ENCODE measurements around the gene CNNM2. TPM values are rescaled to one million over a fixed set of nuclear protein-coding genes. Genes with fewer than 3 reads are reported as not detected.

CNNM2 gene
- total RNA-seq, 1 experiment from 2014 or later = 23.1 TPM

- H3K9ac ChIP-seq (ENCODE audit: low read length) = no peak overlapping the region
- no peaks in the 10 kb centered on the region for H3K9me2 ChIP-seq (ENCODE audit: insufficient read depth)
- no peaks in the 10 kb centered on the region for H3K4me1 ChIP-seq (ENCODE audit: control insufficient read depth in 1 of 2, insufficient read depth in 2 of 2, low read length in 2 of 2)
- H3K4me3 ChIP-seq (replicated peaks in 1 of 2; ENCODE audit: low read depth in 1 of 2, low read length in 2 of 2) = no peak overlapping the region
- no peaks in the 10 kb centered on the region for H4K20me1 ChIP-seq (ENCODE audit: insufficient read depth)
- no peak overlapping the region for H3K27ac ChIP-seq (ENCODE audit: low read depth, low read length)
- H2AFZ ChIP-seq (ENCODE audit: low read depth, low read length, poor library complexity, severe bottlenecking) = no peak overlapping the region
- H3K9me3 ChIP-seq (ENCODE audit: control insufficient read depth in 1 of 2, insufficient read depth in 1 of 2, low read depth in 1 of 2, low read length in 2 of 2) = no peaks in the 10 kb centered on the region
- POLR2A ChIA-PET = interaction anchor here (0.7 kb wide), 1 partner anchor 248 kb away, joined by 3 read pairs; no protein-coding TSS in a partner anchor
- RAD21 ChIA-PET (ENCODE audit: low non-redundant PET in 1 of 2, low total read pairs in 2 of 2, uncharacterized antibody in 2 of 2, unreplicated experiment in 2 of 2) = no interaction called here
- no peaks in the 10 kb centered on the region for H3K36me3 ChIP-seq (ENCODE audit: control insufficient read depth in 1 of 2, insufficient read depth in 2 of 2, low read length in 2 of 2)
- intact Hi-C loops (cut with micrococcal nuclease) = no loop called here
- no peaks in the 10 kb centered on the region for H3K79me2 ChIP-seq (ENCODE audit: insufficient read depth, low read length)
- CTCF ChIA-PET = no interaction called here
- BruUV-seq (replicated peaks) = no TSS peak
- ATAC-seq = no peak
- H3K4me2 ChIP-seq (ENCODE audit: low read length) = no peak overlapping the region
- no peaks in the 10 kb centered on the region for H3K27me3 ChIP-seq (ENCODE audit: insufficient read depth, low read length)
- no peak for DNase-seq (ENCODE audit: low read depth, low spot score)
- TF ChIP-seq, protein P1, sequence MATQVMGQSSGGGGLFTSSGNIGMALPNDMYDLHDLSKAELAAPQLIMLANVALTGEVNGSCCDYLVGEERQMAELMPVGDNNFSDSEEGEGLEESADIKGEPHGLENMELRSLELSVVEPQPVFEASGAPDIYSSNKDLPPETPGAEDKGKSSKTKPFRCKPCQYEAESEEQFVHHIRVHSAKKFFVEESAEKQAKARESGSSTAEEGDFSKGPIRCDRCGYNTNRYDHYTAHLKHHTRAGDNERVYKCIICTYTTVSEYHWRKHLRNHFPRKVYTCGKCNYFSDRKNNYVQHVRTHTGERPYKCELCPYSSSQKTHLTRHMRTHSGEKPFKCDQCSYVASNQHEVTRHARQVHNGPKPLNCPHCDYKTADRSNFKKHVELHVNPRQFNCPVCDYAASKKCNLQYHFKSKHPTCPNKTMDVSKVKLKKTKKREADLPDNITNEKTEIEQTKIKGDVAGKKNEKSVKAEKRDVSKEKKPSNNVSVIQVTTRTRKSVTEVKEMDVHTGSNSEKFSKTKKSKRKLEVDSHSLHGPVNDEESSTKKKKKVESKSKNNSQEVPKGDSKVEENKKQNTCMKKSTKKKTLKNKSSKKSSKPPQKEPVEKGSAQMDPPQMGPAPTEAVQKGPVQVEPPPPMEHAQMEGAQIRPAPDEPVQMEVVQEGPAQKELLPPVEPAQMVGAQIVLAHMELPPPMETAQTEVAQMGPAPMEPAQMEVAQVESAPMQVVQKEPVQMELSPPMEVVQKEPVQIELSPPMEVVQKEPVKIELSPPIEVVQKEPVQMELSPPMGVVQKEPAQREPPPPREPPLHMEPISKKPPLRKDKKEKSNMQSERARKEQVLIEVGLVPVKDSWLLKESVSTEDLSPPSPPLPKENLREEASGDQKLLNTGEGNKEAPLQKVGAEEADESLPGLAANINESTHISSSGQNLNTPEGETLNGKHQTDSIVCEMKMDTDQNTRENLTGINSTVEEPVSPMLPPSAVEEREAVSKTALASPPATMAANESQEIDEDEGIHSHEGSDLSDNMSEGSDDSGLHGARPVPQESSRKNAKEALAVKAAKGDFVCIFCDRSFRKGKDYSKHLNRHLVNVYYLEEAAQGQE (IDR thresholded peaks at IDR 0.05; ENCODE audit: low read depth) = no peak
Measured at GRCh38 chr10:102945449-102945848, 27.4 kb downstream of the CNNM2 start.

DNA sequence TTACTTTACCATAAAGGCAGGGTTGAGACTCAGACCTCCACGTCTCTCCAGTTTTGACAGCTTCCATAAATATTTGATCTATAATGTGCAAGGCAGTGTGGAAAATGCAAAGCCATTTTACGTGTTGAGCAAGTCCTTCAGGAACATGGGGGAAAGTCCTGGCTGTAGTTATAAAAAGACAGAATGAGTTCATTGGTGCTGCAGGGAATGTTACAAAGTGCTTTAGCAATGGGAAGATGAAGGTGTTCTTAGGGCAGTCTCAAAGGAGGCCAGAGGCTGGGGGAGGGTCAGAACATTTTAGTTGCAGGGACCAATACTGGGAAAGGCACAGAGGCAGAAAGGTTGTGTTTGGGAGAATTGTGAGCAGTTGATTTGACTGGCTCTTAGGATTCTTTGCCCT is 27.9 kb downstream of the CNNM2 start:
- ChIA-PET CTCF (no interaction called here), POLR2A (interaction anchor here (0.7 kb wide), 1 partner anchor 247 kb away, joined by 3 read pairs; no protein-coding TSS in a partner anchor), RAD21 (ENCODE audit: low non-redundant PET in 1 of 2, low total read pairs in 2 of 2, uncharacterized antibody in 2 of 2, unreplicated experiment in 2 of 2) (no interaction called here)
- H3K36me3 ChIP-seq (ENCODE audit: control insufficient read depth in 1 of 2, insufficient read depth in 2 of 2, low read length in 2 of 2) = no peaks in the 10 kb centered on the region
- no peaks in the 10 kb centered on the region for H3K4me1 ChIP-seq (ENCODE audit: control insufficient read depth in 1 of 2, insufficient read depth in 2 of 2, low read length in 2 of 2)
- DNase-seq (ENCODE audit: low read depth, low spot score) = no peak
- H2AFZ ChIP-seq (ENCODE audit: low read depth, low read length, poor library complexity, severe bottlenecking) = no peak overlapping the region
- no peaks in the 10 kb centered on the region for H4K20me1 ChIP-seq (ENCODE audit: insufficient read depth)
- H3K27me3 ChIP-seq (ENCODE audit: insufficient read depth, low read length) = no peaks in the 10 kb centered on the region
- no peak overlapping the region for H3K27ac ChIP-seq (ENCODE audit: low read depth, low read length)
- intact Hi-C loops (cut with micrococcal nuclease) = no loop called here
- H3K79me2 ChIP-seq (ENCODE audit: insufficient read depth, low read length) = no peaks in the 10 kb centered on the region
- no peaks in the 10 kb centered on the region for H3K9me2 ChIP-seq (ENCODE audit: insufficient read depth)
- no peak for ATAC-seq
- no peaks in the 10 kb centered on the region for H3K9me3 ChIP-seq (ENCODE audit: control insufficient read depth in 1 of 2, insufficient read depth in 1 of 2, low read depth in 1 of 2, low read length in 2 of 2)
- no TSS peak for BruUV-seq (replicated peaks)
- no peak overlapping the region for H3K9ac ChIP-seq (ENCODE audit: low read length)
- no peak overlapping the region for H3K4me3 ChIP-seq (replicated peaks in 1 of 2; ENCODE audit: low read depth in 1 of 2, low read length in 2 of 2)
- H3K4me2 ChIP-seq (ENCODE audit: low read length) = no peak overlapping the region
- TF ChIP-seq CEBPB (IDR thresholded peaks at IDR 0.05; ENCODE audit: low read depth) (no peak), FOSL1 (IDR thresholded peaks at IDR 0.05; ENCODE audit: low read depth) (no peak), SRF (IDR thresholded peaks at IDR 0.05; ENCODE audit: low read depth) (no peak), ATF3 (IDR thresholded peaks at IDR 0.05) (no peak), JUND (IDR thresholded peaks at IDR 0.05) (no peak), CBX3 (IDR thresholded peaks at IDR 0.05; ENCODE audit: low read depth) (no peak), TCF7L2 (IDR thresholded peaks at IDR 0.05; ENCODE audit: borderline replicate concordance, extremely low read depth, insufficient read depth, insufficient read length) (no peak), SIN3A (IDR thresholded peaks at IDR 0.05; ENCODE audit: low read depth) (no peak), POLR2AphosphoS5 (IDR thresholded peaks at IDR 0.05; ENCODE audit: low read depth, low read length) (no peak), POLR2A (IDR thresholded peaks at IDR 0.05; ENCODE audit: borderline replicate concordance, extremely low read depth, insufficient read depth, insufficient read length) (no peak), EZH2 (IDR thresholded peaks at IDR 0.05) (no peak), ELF1 (IDR thresholded peaks at IDR 0.05; ENCODE audit: borderline replicate concordance, low read depth) (no peak), RAD21 (IDR thresholded peaks at IDR 0.05; ENCODE audit: low read depth) (no peak)
- TF ChIP-seq, protein P1 (IDR thresholded peaks at IDR 0.05; ENCODE audit: low read depth) = no peak
